WTC11 (cell line): ENCODE results near the gene BEST4. TPM values are rescaled to one million over a fixed set of nuclear protein-coding genes. Genes with fewer than 3 reads are reported as not detected.

Experiments
- ATF2 ChIP-seq: sonication (generic); formaldehyde crosslinking; IDR thresholded peaks from 2 replicates; pipeline ENCODE4 v1.8.1; 2022; ENCODE audit warnings: low read depth, missing genetic modification reagents, borderline replicate concordance
- CBFB ChIP-seq: sonication (generic); formaldehyde crosslinking; IDR thresholded peaks from 2 replicates; pipeline ENCODE4 v1.8.1; 2022; ENCODE audit warnings: mild to moderate bottlenecking, low read depth, missing genetic modification reagents
- CDX4 ChIP-seq: fragments of 250-450 bp; sonication (Bioruptor Pico); IDR thresholded peaks from 2 replicates; pipeline ENCODE4 v1.9.0; 2021; ENCODE audit warnings: moderate library complexity, mild to moderate bottlenecking, inconsistent platforms, borderline replicate concordance
- EMX1 ChIP-seq: fragments of 250-450 bp; sonication (Bioruptor Pico); IDR thresholded peaks from 2 replicates; pipeline ENCODE4 v1.8.0; 2021; ENCODE audit warnings: mild to moderate bottlenecking
- ETV6 ChIP-seq: sonication (generic); formaldehyde crosslinking; IDR thresholded peaks from 2 replicates; pipeline ENCODE4 v1.8.1; 2022; ENCODE audit warnings: mild to moderate bottlenecking, missing genetic modification reagents
- GRHL2 ChIP-seq: fragments of 250-450 bp; sonication (Bioruptor Pico); IDR thresholded peaks from 2 replicates; pipeline ENCODE4 v1.8.0; 2022; ENCODE audit warnings: mild to moderate bottlenecking, moderate library complexity; ENCODE audit not compliant: insufficient replicate concordance, severe bottlenecking
- IRF1 ChIP-seq: sonication (generic); formaldehyde crosslinking; IDR thresholded peaks from 2 replicates; pipeline ENCODE4 v1.8.0; 2023; ENCODE audit warnings: missing genetic modification reagents
- JAZF1 ChIP-seq: fragments of 250-450 bp; sonication (Bioruptor Pico); IDR thresholded peaks from 2 replicates; pipeline ENCODE4 v1.9.0; 2021; ENCODE audit warnings: moderate library complexity, mild to moderate bottlenecking, inconsistent platforms
- JUN ChIP-seq: sonication (generic); formaldehyde crosslinking; IDR thresholded peaks from 2 replicates; pipeline ENCODE4 v1.8.0; 2023; ENCODE audit warnings: mild to moderate bottlenecking, missing genetic modification reagents
- MYBL2 ChIP-seq: sonication (generic); formaldehyde crosslinking; IDR thresholded peaks from 2 replicates; pipeline ENCODE4 v1.8.1; 2023; ENCODE audit warnings: mild to moderate bottlenecking, moderate library complexity, missing genetic modification reagents
- NFATC4 ChIP-seq: fragments of 250-450 bp; sonication (Bioruptor Pico); IDR thresholded peaks from 2 replicates; pipeline ENCODE4 v1.9.0; 2021; ENCODE audit warnings: mild to moderate bottlenecking
- NFE2L1 ChIP-seq: sonication (generic); formaldehyde crosslinking; IDR thresholded peaks from 2 replicates; pipeline ENCODE4 v1.8.1; 2023; ENCODE audit warnings: missing genetic modification reagents
- OVOL2 ChIP-seq: fragments of 250-450 bp; sonication (Bioruptor Pico); IDR thresholded peaks from 2 replicates; pipeline ENCODE4 v1.9.0; 2021; ENCODE audit warnings: mild to moderate bottlenecking, borderline replicate concordance
- PRDM15 ChIP-seq: sonication (generic); formaldehyde crosslinking; IDR thresholded peaks from 2 replicates; pipeline ENCODE4 v1.8.0; 2022; ENCODE audit warnings: missing genetic modification reagents
- SMAD3 ChIP-seq: sonication (generic); formaldehyde crosslinking; IDR thresholded peaks from 2 replicates; pipeline ENCODE4 v1.8.0; 2022; ENCODE audit warnings: missing genetic modification reagents, mild to moderate bottlenecking, borderline replicate concordance
- SMAD4 ChIP-seq: sonication (generic); formaldehyde crosslinking; IDR thresholded peaks from 2 replicates; pipeline ENCODE4 v1.8.0; 2022; ENCODE audit warnings: mild to moderate bottlenecking, missing genetic modification reagents
- SOX15 ChIP-seq: fragments of 250-450 bp; sonication (Bioruptor Pico); IDR thresholded peaks from 2 replicates; pipeline ENCODE4 v1.9.0; 2021; ENCODE audit warnings: mild to moderate bottlenecking
- TCF7 ChIP-seq: sonication (generic); formaldehyde crosslinking; IDR thresholded peaks from 2 replicates; pipeline ENCODE4 v1.8.0; 2022; ENCODE audit warnings: mild to moderate bottlenecking, low read depth, missing genetic modification reagents, moderate library complexity
- USF2 ChIP-seq: sonication (generic); formaldehyde crosslinking; IDR thresholded peaks from 2 replicates; pipeline ENCODE4 v1.8.1; 2023; ENCODE audit warnings: mild to moderate bottlenecking, missing genetic modification reagents, moderate library complexity
- ZBTB43 ChIP-seq: sonication (generic); formaldehyde crosslinking; IDR thresholded peaks from 2 replicates; pipeline ENCODE4 v1.8.1; 2023; ENCODE audit warnings: mild to moderate bottlenecking, missing genetic modification reagents
- ZNF121 ChIP-seq: sonication (generic); formaldehyde crosslinking; IDR thresholded peaks from 2 replicates; pipeline ENCODE4 v1.8.0; 2023; ENCODE audit warnings: missing genetic modification reagents
- ZNF138 ChIP-seq: sonication (generic); formaldehyde crosslinking; conservative IDR thresholded peaks from 2 replicates; pipeline ENCODE4 v1.8.1; 2022; ENCODE audit warnings: mild to moderate bottlenecking, moderate library complexity, missing genetic modification reagents
- ZNF232 ChIP-seq: sonication (generic); formaldehyde crosslinking; IDR thresholded peaks from 2 replicates; pipeline ENCODE4 v1.8.0; 2022; ENCODE audit warnings: mild to moderate bottlenecking, missing genetic modification reagents
- ZNF416 ChIP-seq: fragments of 250-450 bp; sonication (Bioruptor Pico); IDR thresholded peaks from 2 replicates; pipeline ENCODE4 v1.9.0; 2021; ENCODE audit warnings: mild to moderate bottlenecking, inconsistent platforms
- ZNF425 ChIP-seq: fragments of 250-450 bp; sonication (Bioruptor Pico); conservative IDR thresholded peaks from 2 replicates; pipeline ENCODE4 v1.9.0; 2021; ENCODE audit warnings: mild to moderate bottlenecking
- ZSCAN18 ChIP-seq: fragments of 250-450 bp; sonication (Bioruptor Pico); IDR thresholded peaks from 2 replicates; pipeline ENCODE4 v2.1.2; 2022; ENCODE audit warnings: mild to moderate bottlenecking, moderate library complexity
- total RNA-seq: library from RNA; stranded (reverse); gene quantifications from 3 replicates; pipeline ENCODE4 v1.2.3, GENCODE V29; 2021

The BEST4 gene
- total RNA-seq, 1 experiment from 2014 or later = 1.6 TPM

GRCh38 chr1:44819608-44820327 lies 31.8 kb upstream of the BEST4 start (continued):
- TF ChIP-seq USF2 (CRISPR knock-in tag) (no peak; the same call in 1 of the 2 replicates), ETV6 (CRISPR knock-in tag) (peak; percentile 97), IRF1 (peak; percentile 70), CBFB (no peak), GRHL2 (CRISPR knock-in tag) (no peak), ZNF232 (peak; percentile 86), SMAD4 (CRISPR knock-in tag) (0 out of 2 replicates have a peak, but pooled peaks have one; percentile 38), MYBL2 (CRISPR knock-in tag) (peak; percentile 73; the same call in 1 of the 2 replicates), SMAD3 (peak; percentile 56; the same call in 1 of the 2 replicates), JUN (peak; percentile 77; the same call in 1 of the 2 replicates), ZNF425 (peak; percentile 99), EMX1 (CRISPR knock-in tag) (peak; percentile 98), SOX15 (CRISPR knock-in tag) (peak; percentile 92), NFATC4 (CRISPR knock-in tag) (peak; percentile 98), ZBTB43 (CRISPR knock-in tag) (peak; percentile 50; the same call in 1 of the 2 replicates), ZNF138 (no peak), NFE2L1 (CRISPR knock-in tag) (0 out of 2 replicates have a peak, but pooled peaks have one; percentile 22), ZNF416 (peak; percentile 96), ATF2 (CRISPR knock-in tag) (no peak), ZNF121 (no peak), JAZF1 (CRISPR knock-in tag) (peak; percentile 79; the same call in 1 of the 2 replicates), OVOL2 (CRISPR knock-in tag) (peak; percentile 91; the same call in 1 of the 2 replicates), TCF7 (no peak), CDX4 (CRISPR knock-in tag) (peak; percentile 95), PRDM15 (0 out of 2 replicates have a peak, but pooled peaks have one; percentile 28), ZSCAN18 (CRISPR knock-in tag) (no peak)
